Prostate gland (tissue), 2 donors: ENCODE results near the gene SP110.

Source experiments
- POLR2A ChIP-seq: fragments of 450-650 bp; IDR thresholded peaks from one replicate; pipeline ENCODE4 v1.6.1; 2016; ENCODE audit warnings: antibody characterized with exemption, mild to moderate bottlenecking
- POLR2AphosphoS5 ChIP-seq: sonication (generic); formaldehyde crosslinking; IDR thresholded peaks from one replicate; pipeline ENCODE4 v1.6.1; 2017; ENCODE audit warnings: antibody characterized with exemption
- TF ChIP-seq, protein P1 (sequence below), 4 experiments: fragments of 200-600 bp in 2 of 4; fragments of 450-650 bp in 2 of 4; sonication (generic) in 2 of 4; IDR thresholded peaks; 1 replicate in 3 of 4; 2 replicates in 1 of 4; pipeline ENCODE4 v1.5.1; 2016 to 2019; ENCODE audit warnings: antibody characterized with exemption in 4 of 4, mild to moderate bottlenecking in 2 of 4, moderate library complexity in 2 of 4

- no peak for TF ChIP-seq POLR2A
- TF ChIP-seq, protein P1, sequence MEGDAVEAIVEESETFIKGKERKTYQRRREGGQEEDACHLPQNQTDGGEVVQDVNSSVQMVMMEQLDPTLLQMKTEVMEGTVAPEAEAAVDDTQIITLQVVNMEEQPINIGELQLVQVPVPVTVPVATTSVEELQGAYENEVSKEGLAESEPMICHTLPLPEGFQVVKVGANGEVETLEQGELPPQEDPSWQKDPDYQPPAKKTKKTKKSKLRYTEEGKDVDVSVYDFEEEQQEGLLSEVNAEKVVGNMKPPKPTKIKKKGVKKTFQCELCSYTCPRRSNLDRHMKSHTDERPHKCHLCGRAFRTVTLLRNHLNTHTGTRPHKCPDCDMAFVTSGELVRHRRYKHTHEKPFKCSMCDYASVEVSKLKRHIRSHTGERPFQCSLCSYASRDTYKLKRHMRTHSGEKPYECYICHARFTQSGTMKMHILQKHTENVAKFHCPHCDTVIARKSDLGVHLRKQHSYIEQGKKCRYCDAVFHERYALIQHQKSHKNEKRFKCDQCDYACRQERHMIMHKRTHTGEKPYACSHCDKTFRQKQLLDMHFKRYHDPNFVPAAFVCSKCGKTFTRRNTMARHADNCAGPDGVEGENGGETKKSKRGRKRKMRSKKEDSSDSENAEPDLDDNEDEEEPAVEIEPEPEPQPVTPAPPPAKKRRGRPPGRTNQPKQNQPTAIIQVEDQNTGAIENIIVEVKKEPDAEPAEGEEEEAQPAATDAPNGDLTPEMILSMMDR (IDR thresholded peaks at IDR 0.05), result no peak
- TF ChIP-seq POLR2AphosphoS5, result no peak
Observed at GRCh38 chr2:230266638-230267037, 46.9 kb upstream of the SP110 start.
